OCI-LY1 (cell line): Measurements from ENCODE around the gene NR6A1.

Experiments used
- H2AFZ ChIP-seq: fragments of 200-600 bp; sonication (generic), shearing (Covaris generic); 2 replicates; pipeline ENCODE4 v1.6.0; 2014; ENCODE audit warnings: antibody characterized with exemption, mild to moderate bottlenecking, low read length
- H3F3A ChIP-seq: fragments of 200-600 bp; sonication (generic), shearing (Covaris generic); 2 replicates; pipeline ENCODE4 v1.6.0; 2014; ENCODE audit warnings: mild to moderate bottlenecking, antibody characterized with exemption, low read length, moderate library complexity; ENCODE audit not compliant: insufficient read depth
- H3K27ac ChIP-seq: fragments of 200-600 bp; sonication (generic); 2 replicates; pipeline ENCODE4 v1.5.1; 2014; ENCODE audit warnings: low read length, mixed run types, mild to moderate bottlenecking, low read depth; ENCODE audit not compliant: poor library complexity, severe bottlenecking
- H3K27me3 ChIP-seq: fragments of 200-600 bp; sonication (generic); 2 replicates; pipeline ENCODE4 v1.6.0; 2014; ENCODE audit warnings: antibody characterized with exemption, mild to moderate bottlenecking, low read length, moderate library complexity; ENCODE audit not compliant: insufficient read depth
- H3K36me3 ChIP-seq: fragments of 200-600 bp; sonication (generic); 2 replicates; pipeline ENCODE4 v1.6.1; 2014; ENCODE audit warnings: mild to moderate bottlenecking, antibody characterized with exemption, low read length, moderate library complexity, mixed read lengths; ENCODE audit not compliant: insufficient read depth
- H3K4me1 ChIP-seq: fragments of 200-600 bp; sonication (generic); 2 replicates; pipeline ENCODE4 v1.5.1; 2014; ENCODE audit warnings: mild to moderate bottlenecking, low read length, moderate library complexity; ENCODE audit not compliant: insufficient read depth, severe bottlenecking
- H3K4me2 ChIP-seq: fragments of 200-600 bp; sonication (generic), shearing (Covaris generic); 2 replicates; pipeline ENCODE4 v1.6.1; 2014; ENCODE audit warnings: low read length
- H3K4me3 ChIP-seq: fragments of 200-600 bp; sonication (generic); 2 replicates; pipeline ENCODE4 v1.5.1; 2014; ENCODE audit warnings: low read length, low read depth, mild to moderate bottlenecking, mixed read lengths; ENCODE audit not compliant: poor library complexity, severe bottlenecking
- H3K79me2 ChIP-seq: fragments of 200-600 bp; shearing (Covaris generic); 2 replicates; pipeline ENCODE4 v1.6.1; 2016; ENCODE audit warnings: mixed run types, low read length, mixed read lengths; ENCODE audit not compliant: insufficient read depth
- H3K9ac ChIP-seq: fragments of 200-600 bp; sonication (generic), shearing (Covaris generic); 2 replicates; pipeline ENCODE4 v1.6.1; 2014; ENCODE audit warnings: mild to moderate bottlenecking, low read length, mixed read lengths
- H3K9me2 ChIP-seq: fragments of 200-600 bp; sonication (generic), shearing (Covaris generic); 2 replicates; pipeline ENCODE4 v1.6.1; 2014; ENCODE audit warnings: low read depth, mild to moderate bottlenecking, low read length, mixed read lengths
- H3K9me3 ChIP-seq: fragments of 200-600 bp; shearing (Covaris generic); 2 replicates; pipeline ENCODE4 v1.6.1; 2014; ENCODE audit warnings: low read length, mixed read lengths
- H4K20me1 ChIP-seq: fragments of 200-600 bp; sonication (generic), shearing (Covaris generic); 2 replicates; pipeline ENCODE4 v1.6.0; 2016; ENCODE audit warnings: mild to moderate bottlenecking, low read length; ENCODE audit not compliant: insufficient read depth
- EZH2 ChIP-seq: fragments of 200-600 bp; sonication (generic), shearing (Covaris generic); IDR thresholded peaks from 2 replicates; pipeline ENCODE4 v1.8.0; 2017; ENCODE audit warnings: borderline replicate concordance, mixed run types, mild to moderate bottlenecking, antibody characterized with exemption, low read length, moderate library complexity, mixed read lengths
- TF ChIP-seq, protein P1 (sequence below): fragments of 200-600 bp; sonication (generic), shearing (Covaris generic); IDR thresholded peaks from 2 replicates; pipeline ENCODE4 v1.5.1; 2017; ENCODE audit warnings: mild to moderate bottlenecking, antibody characterized with exemption, low read length, moderate library complexity, mixed read lengths

The NR6A1 gene

DNA sequence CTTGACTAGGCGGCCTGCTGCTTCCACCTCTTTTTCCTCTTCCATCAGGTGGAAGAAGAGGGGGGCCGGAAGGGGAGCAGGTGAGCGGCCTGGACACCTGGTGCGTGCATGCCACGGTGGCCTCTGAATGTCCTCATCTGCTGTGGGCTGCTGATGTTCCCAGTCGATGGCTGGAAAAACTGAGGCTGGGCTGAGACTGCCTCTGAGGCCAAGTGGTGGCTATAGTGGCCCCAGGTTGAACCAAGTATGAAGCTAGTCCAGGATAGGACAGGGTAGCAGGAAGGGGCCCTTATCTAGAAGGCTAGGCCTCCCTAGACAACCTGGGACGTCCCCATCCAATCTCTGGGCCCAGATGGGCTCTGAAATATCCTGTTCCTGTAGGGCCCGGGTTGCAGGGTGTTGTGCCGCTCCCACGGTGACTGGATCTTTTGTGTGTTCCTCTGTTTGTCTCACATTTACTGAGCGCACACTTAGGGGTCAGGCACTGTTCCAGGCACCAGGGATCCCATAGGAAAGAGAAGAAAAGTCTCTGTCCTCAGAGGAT is 263.2 kb downstream of the NR6A1 start:
- H2AFZ ChIP-seq: no peak overlapping the region
- TF ChIP-seq EZH2: no peak
- TF ChIP-seq, protein P1, sequence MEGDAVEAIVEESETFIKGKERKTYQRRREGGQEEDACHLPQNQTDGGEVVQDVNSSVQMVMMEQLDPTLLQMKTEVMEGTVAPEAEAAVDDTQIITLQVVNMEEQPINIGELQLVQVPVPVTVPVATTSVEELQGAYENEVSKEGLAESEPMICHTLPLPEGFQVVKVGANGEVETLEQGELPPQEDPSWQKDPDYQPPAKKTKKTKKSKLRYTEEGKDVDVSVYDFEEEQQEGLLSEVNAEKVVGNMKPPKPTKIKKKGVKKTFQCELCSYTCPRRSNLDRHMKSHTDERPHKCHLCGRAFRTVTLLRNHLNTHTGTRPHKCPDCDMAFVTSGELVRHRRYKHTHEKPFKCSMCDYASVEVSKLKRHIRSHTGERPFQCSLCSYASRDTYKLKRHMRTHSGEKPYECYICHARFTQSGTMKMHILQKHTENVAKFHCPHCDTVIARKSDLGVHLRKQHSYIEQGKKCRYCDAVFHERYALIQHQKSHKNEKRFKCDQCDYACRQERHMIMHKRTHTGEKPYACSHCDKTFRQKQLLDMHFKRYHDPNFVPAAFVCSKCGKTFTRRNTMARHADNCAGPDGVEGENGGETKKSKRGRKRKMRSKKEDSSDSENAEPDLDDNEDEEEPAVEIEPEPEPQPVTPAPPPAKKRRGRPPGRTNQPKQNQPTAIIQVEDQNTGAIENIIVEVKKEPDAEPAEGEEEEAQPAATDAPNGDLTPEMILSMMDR: no peak
- H3K4me2 ChIP-seq: no peak overlapping the region
- no peaks in the 10 kb centered on the region for H3F3A ChIP-seq
- no peaks in the 10 kb centered on the region for H4K20me1 ChIP-seq
- no peaks in the 10 kb centered on the region; the same call in 1 of the 2 replicates for H3K27me3 ChIP-seq
- no peak overlapping the region for H3K4me3 ChIP-seq
- H3K79me2 ChIP-seq: no peaks in the 10 kb centered on the region
- no peaks in the 10 kb centered on the region for H3K9me2 ChIP-seq
- no peaks in the 10 kb centered on the region for H3K9me3 ChIP-seq
- no peaks in the 10 kb centered on the region for H3K4me1 ChIP-seq
- no peak overlapping the region for H3K27ac ChIP-seq
- no peaks in the 10 kb centered on the region for H3K36me3 ChIP-seq
- H3K9ac ChIP-seq: no peak overlapping the region

DNA sequence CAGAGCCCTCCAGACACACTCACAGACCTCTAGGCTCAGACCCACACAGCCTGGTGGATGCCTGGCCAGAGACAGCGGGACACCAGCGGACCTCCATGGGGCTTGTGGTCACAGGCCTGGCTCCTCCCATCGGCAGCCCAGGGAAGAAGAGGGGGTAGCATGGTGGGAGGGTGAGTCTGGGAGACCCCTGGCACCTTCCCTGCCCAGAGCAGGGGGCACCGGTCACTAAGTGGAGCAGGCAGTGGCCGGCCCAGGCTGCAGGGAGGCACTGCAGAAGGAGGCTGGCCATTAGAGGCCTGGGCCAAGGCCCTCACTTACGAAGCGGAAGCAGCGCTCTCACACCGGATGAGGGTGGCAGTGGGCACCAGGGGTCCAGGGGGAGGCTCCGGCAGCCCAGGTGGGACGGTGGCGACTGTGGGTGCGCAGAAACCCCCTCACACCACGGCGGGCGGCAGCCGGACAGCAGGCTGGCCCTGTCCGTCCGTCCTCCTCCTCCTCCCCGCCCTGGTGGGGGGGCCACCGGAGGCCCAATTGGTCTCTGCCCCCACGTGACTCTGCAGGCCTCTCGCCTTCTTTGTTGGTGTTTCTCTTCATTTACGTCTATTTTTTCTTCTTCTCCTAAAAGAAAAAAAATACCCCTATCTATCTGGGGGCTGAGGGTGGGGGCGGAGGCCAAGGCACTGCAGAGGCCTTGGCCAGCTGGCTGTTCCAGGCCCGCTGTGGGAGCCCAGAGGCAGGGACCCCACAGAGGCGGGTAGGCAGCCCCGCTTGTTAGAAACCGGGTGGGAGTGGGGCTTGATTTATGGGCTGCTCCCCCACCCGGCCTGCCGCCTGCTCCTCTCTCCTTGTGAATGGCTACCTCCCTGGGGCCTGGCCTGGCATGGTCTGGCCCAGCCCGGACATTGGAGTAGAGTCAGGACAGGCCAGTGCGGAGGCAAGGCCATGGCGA is 263.9 kb downstream of the NR6A1 start, which contains the start of gene NR5A1:
TSS of gene NR5A1 (minus strand) at position 469 of the 949 bp plus-strand sequence. CDS start 4,004 bp downstream, outside the sequence.
- Histone ChIP-seq H3K9ac (no peak within 1 kb of the TSS), H3K27me3 (no peaks in the 10 kb centered on the region; the same call in 1 of the 2 replicates), H3K27ac (no peak within 1 kb of the TSS), H2AFZ (no peak within 1 kb of the TSS), H3K4me2 (no peak within 1 kb of the TSS), H3K9me2 (no peaks in the 10 kb centered on the region), H4K20me1 (no peaks in the 10 kb centered on the region), H3K9me3 (no peaks in the 10 kb centered on the region), H3K4me1 (no peaks in the 10 kb centered on the region), H3K36me3 (no peaks in the 10 kb centered on the region), H3K79me2 (no peaks in the 10 kb centered on the region), H3K4me3 (no peak within 1 kb of the TSS), H3F3A (no peaks in the 10 kb centered on the region)
- TF ChIP-seq, protein P1: no peak
- TF ChIP-seq EZH2: no peak

DNA sequence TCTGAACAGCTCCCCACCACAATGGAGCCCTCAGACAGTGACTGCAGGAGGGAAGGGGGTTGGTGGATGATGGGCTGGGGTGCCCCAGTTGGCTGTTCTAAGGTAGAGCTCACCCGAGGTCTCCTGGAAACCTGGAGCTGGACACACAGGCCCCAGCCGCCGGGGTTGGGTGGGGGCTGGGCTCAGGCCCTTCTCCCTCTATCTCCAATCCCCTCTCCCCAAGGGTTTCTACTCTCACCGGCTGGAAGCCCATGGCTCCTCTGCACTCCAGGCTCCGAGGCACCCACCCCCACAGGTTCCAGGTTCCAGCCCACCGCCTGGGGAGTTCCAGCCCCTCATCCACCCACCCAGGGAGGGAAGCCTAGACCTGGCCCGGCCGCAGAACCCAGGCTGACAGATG is 264.7 kb downstream of the NR6A1 start:
- Histone ChIP-seq H2AFZ (no peak overlapping the region), H3K36me3 (no peaks in the 10 kb centered on the region), H3F3A (no peaks in the 10 kb centered on the region), H3K4me3 (no peak overlapping the region), H3K9me2 (no peaks in the 10 kb centered on the region), H3K27ac (no peak overlapping the region), H3K9ac (no peak overlapping the region), H3K79me2 (no peaks in the 10 kb centered on the region), H3K9me3 (no peaks in the 10 kb centered on the region), H3K27me3 (no peaks in the 10 kb centered on the region; the same call in 1 of the 2 replicates), H4K20me1 (no peaks in the 10 kb centered on the region), H3K4me1 (no peaks in the 10 kb centered on the region), H3K4me2 (no peak overlapping the region)
- TF ChIP-seq EZH2: no peak
- TF ChIP-seq, protein P1: no peak
